Keratinocyte (primary cell): ENCODE results near the gene DNAI7. TPM values are rescaled to one million over a fixed set of nuclear protein-coding genes. Genes with fewer than 3 reads are reported as not detected.

Experiments
- DNase-seq: peaks from one replicate; pipeline ENCODE4 v3.0.0-alpha.2; 2011; ENCODE audit warnings: low read depth, missing footprints, low spot score
- FAIRE-seq: peaks from 2 replicates; lab custom pipeline; 2011; peaks lifted over from hg19 to GRCh38; lab: Jason Lieb, UNC
- H2AFZ ChIP-seq: 2 replicates; pipeline ENCODE4 v1.6.0; 2012; ENCODE audit warnings: low read length, control low read depth, inconsistent platforms; ENCODE audit not compliant: control insufficient read depth
- H3K27ac ChIP-seq: 2 replicates; pipeline ENCODE4 v1.5.1; 2011; ENCODE audit warnings: low read length; ENCODE audit not compliant: control insufficient read depth, insufficient read depth
- H3K27me3 ChIP-seq: 3 replicates; pipeline ENCODE4 v1.6.0; 2011; ENCODE audit warnings: low read length; ENCODE audit not compliant: control insufficient read depth, insufficient read depth; ENCODE audit errors: extremely low read depth
- H3K36me3 ChIP-seq, 2 experiments: 2 replicates in 1 of 2; 3 replicates in 1 of 2; pipeline ENCODE4 v1.5.1; 2011; ENCODE audit warnings: low read length in 2 of 2, mild to moderate bottlenecking in 1 of 2; ENCODE audit not compliant: control insufficient read depth in 2 of 2, insufficient read depth in 2 of 2; ENCODE audit errors: extremely low read depth in 1 of 2
- H3K4me1 ChIP-seq: 3 replicates; pipeline ENCODE4 v1.5.1; 2011; ENCODE audit warnings: low read length; ENCODE audit not compliant: control insufficient read depth, insufficient read depth; ENCODE audit errors: extremely low read depth
- H3K4me2 ChIP-seq: 3 replicates; pipeline ENCODE4 v1.6.0; 2011; ENCODE audit warnings: low read depth, low read length; ENCODE audit not compliant: control insufficient read depth, insufficient read depth; ENCODE audit errors: extremely low read depth
- H3K4me3 ChIP-seq, 3 experiments: fragments of 200-600 bp in 1 of 3; sonication (generic) in 1 of 3; 2 replicates in 2 of 3; 3 replicates in 1 of 3; pipeline ENCODE4 v1.5.1; 2011 to 2016; ENCODE audit warnings: low read length in 3 of 3, mild to moderate bottlenecking in 3 of 3, control low read depth in 2 of 3, inconsistent platforms in 1 of 3, low read depth in 1 of 3, mixed read lengths in 1 of 3, mixed run types in 1 of 3, moderate library complexity in 1 of 3; ENCODE audit not compliant: control insufficient read depth in 2 of 3, insufficient read depth in 2 of 3; ENCODE audit errors: extremely low read depth in 1 of 3
- H3K79me2 ChIP-seq: 2 replicates; pipeline ENCODE4 v1.6.0; 2012; ENCODE audit warnings: low read length; ENCODE audit not compliant: control insufficient read depth, insufficient read depth
- H3K9ac ChIP-seq: 3 replicates; pipeline ENCODE4 v1.6.0; 2011; ENCODE audit warnings: low read length; ENCODE audit not compliant: control insufficient read depth, insufficient read depth; ENCODE audit errors: extremely low read depth
- H3K9me1 ChIP-seq: 3 replicates; pipeline ENCODE4 v1.6.0; 2011; ENCODE audit warnings: low read length; ENCODE audit not compliant: control insufficient read depth, insufficient read depth; ENCODE audit errors: extremely low read depth
- H3K9me3 ChIP-seq: 2 replicates; pipeline ENCODE4 v1.5.1; 2012; ENCODE audit warnings: low read depth, low read length; ENCODE audit not compliant: control insufficient read depth
- H4K20me1 ChIP-seq: 3 replicates; pipeline ENCODE4 v1.6.0; 2011; ENCODE audit warnings: low read length; ENCODE audit not compliant: control insufficient read depth, insufficient read depth; ENCODE audit errors: extremely low read depth
- CTCF ChIP-seq, 3 experiments: IDR thresholded peaks in 1 of 3; conservative IDR thresholded peaks in 1 of 3; optimal IDR thresholded peaks in 1 of 3; 2 replicates in 2 of 3; 3 replicates in 1 of 3; pipeline versions ENCODE3 to v1.5.1; 2011; ENCODE audit warnings: low read length in 3 of 3, mild to moderate bottlenecking in 3 of 3, moderate library complexity in 2 of 3, control low read depth in 1 of 3, inconsistent platforms in 1 of 3; ENCODE audit not compliant: insufficient read depth in 2 of 3; ENCODE audit errors: extremely low read depth in 1 of 3
- EZH2 ChIP-seq: IDR thresholded peaks from one replicate; pipeline ENCODE4 v1.6.1; 2012; ENCODE audit warnings: inconsistent platforms, mild to moderate bottlenecking, low read length, moderate library complexity
- dilution Hi-C: fragments of 300-500 bp; cut with MboI; formaldehyde crosslinking; loops from one replicate; pipeline ENCODE4 v1.7.0; 2020; ENCODE audit warnings: low sequenced_read_pairs; ENCODE audit not compliant: extremely low pct_ligation_motif_present
- polyA plus RNA-seq, 5 experiments: library from polyadenylated mRNA; depleted of rRNA in 3 of 5; stranded (reverse) in 3 of 5; stranded (forward) in 1 of 5; unstranded in 1 of 5; fragments of >200 nt; gene quantifications; 1 replicate in 1 of 5; 2 replicates in 3 of 5; 3 replicates in 1 of 5; pipeline versions ENCODE4 v1.2.1 to v1.2.3, GENCODE V29; 2011 to 2012; ENCODE audit warnings: missing spikeins in 2 of 5, low read depth in 1 of 5, low replicate concordance in 1 of 5

The DNAI7 gene
- polyA plus RNA-seq, 1 donor (not counting 4 experiments of a cell fraction or from before 2014, with no cell fraction given) = 0.10 TPM

GRCh38 chr12:25115677-25116076, 79.3 kb downstream of the DNAI7 start:
- no peak overlapping the region for H3K4me3 ChIP-seq
- H3K9me1 ChIP-seq = no peaks in the 10 kb centered on the region
- H3K4me1 ChIP-seq = no peaks in the 10 kb centered on the region
- H3K36me3 ChIP-seq = no peaks in the 10 kb centered on the region
- TF ChIP-seq EZH2 = no peak
- no peaks in the 10 kb centered on the region for H3K9me3 ChIP-seq
- H2AFZ ChIP-seq = peak overlapping the region; percentile 44
- DNase-seq (no peak), FAIRE-seq (no peak)
- H4K20me1 ChIP-seq = no peaks in the 10 kb centered on the region
- no peaks in the 10 kb centered on the region for H3K27me3 ChIP-seq
- no peak overlapping the region for H3K4me2 ChIP-seq
- H3K79me2 ChIP-seq = no peaks in the 10 kb centered on the region
- no peak overlapping the region for H3K9ac ChIP-seq
- dilution Hi-C loops = no loop called here
- no peak overlapping the region for H3K27ac ChIP-seq

DNA sequence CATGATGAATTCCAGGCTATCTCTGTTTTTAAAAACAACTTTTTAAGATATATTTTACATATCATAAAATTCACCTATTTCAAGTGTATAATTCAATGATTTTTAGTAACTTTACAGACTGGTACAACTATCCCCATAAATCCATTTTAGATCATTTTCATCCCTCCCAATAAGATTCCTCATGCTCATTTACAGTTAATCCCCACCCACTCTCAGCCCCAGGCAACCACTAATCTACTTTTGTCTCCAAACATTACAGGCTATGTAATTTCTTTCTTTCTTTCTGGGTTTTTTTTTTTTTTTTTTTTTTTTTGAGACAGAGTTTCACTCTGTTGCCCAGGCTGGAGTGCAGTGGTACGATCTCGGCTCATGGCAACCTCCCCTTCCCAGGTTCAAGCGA, 81.3 kb downstream of the DNAI7 start:
- Histone ChIP-seq H3K4me3 (no peak overlapping the region), H3K9me3 (no peaks in the 10 kb centered on the region), H4K20me1 (no peaks in the 10 kb centered on the region), H3K9ac (no peak overlapping the region), H3K9me1 (no peaks in the 10 kb centered on the region), H3K79me2 (no peaks in the 10 kb centered on the region), H3K4me1 (no peaks in the 10 kb centered on the region), H3K36me3 (no peaks in the 10 kb centered on the region), H3K4me2 (no peak overlapping the region), H2AFZ (no peak overlapping the region), H3K27ac (no peak overlapping the region), H3K27me3 (no peaks in the 10 kb centered on the region)
- DNase-seq (no peak), FAIRE-seq (no peak)
- dilution Hi-C loops = no loop called here
- TF ChIP-seq CTCF (optimal IDR thresholded peaks at IDR 0.05 in 1 of 3, IDR thresholded peaks at IDR 0.05 in 1 of 3, conservative IDR thresholded peaks at IDR 0.05 in 1 of 3; ENCODE audit: extremely low read depth in 1 of 3, insufficient read depth in 2 of 3, low read length in 3 of 3) (no peak), EZH2 (no peak)

- no peaks in the 10 kb centered on the region for H4K20me1 ChIP-seq
- no peak overlapping the region for H2AFZ ChIP-seq
- no peaks in the 10 kb centered on the region for H3K79me2 ChIP-seq
- H3K27me3 ChIP-seq = no peaks in the 10 kb centered on the region
- no peak for FAIRE-seq
- no peaks in the 10 kb centered on the region for H3K4me1 ChIP-seq
- H3K9ac ChIP-seq = no peak overlapping the region
- H3K4me2 ChIP-seq = no peak overlapping the region
- TF ChIP-seq EZH2 (no peak), CTCF (optimal IDR thresholded peaks at IDR 0.05 in 1 of 3, IDR thresholded peaks at IDR 0.05 in 1 of 3, conservative IDR thresholded peaks at IDR 0.05 in 1 of 3; ENCODE audit: extremely low read depth in 1 of 3, insufficient read depth in 2 of 3, low read length in 3 of 3) (no peak)
- H3K36me3 ChIP-seq = no peaks in the 10 kb centered on the region
- no peaks in the 10 kb centered on the region for H3K9me1 ChIP-seq
- H3K4me3 ChIP-seq = no peak overlapping the region
- no peak for DNase-seq
- H3K27ac ChIP-seq = no peak overlapping the region
- dilution Hi-C loops = no loop called here
- no peaks in the 10 kb centered on the region for H3K9me3 ChIP-seq
These were observed 84.7 kb downstream of the DNAI7 start for GRCh38 chr12:25110260-25110659.
